Measurements from ENCODE around the gene STIMATE.
A peak's percentile ranks its signal among the peaks of the same experiment; 100 is the strongest.

The STIMATE gene

GRCh38 chr3:52897130-52898122, at the start of gene STIMATE:
Gene STIMATE, minus strand, starts transcription at chr3:52897548. Its CDS starts 98 bp downstream, at chr3:52897450.
- peak; percentile 90 for DNase-seq (ENCODE audit: low spot score)

GRCh38 chr3:52939600-52939999, 42.3 kb upstream of the STIMATE start:
- DNase-seq (ENCODE audit: low spot score): no peak

- no peak for DNase-seq (ENCODE audit: low spot score)
Measured at GRCh38 chr3:52934630-52935530, 37.5 kb upstream of the STIMATE start.

DNA sequence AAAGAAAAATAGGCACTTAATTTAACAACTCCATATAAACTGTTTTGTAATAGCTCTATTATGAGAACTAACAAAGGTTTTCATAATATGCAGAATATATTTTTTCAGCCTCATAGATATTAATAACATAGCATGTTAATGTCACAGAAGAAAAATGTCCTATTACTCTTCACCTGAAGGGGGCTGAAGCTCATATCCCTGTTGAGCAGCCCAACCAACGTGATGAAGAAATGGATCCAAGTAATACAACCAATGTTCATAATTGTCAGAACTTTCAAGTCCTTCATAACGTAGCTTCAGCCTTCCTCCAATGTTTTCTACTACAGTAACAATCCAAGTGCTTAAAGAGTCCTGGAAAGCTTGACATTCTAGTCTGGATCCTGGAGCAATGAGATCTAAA, 34.5 kb upstream of the STIMATE start:
- no peak for DNase-seq (ENCODE audit: low spot score)

- DNase-seq (ENCODE audit: low spot score): no peak
Measured at GRCh38 chr3:52931328-52931727, 34.0 kb upstream of the STIMATE start.

DNA sequence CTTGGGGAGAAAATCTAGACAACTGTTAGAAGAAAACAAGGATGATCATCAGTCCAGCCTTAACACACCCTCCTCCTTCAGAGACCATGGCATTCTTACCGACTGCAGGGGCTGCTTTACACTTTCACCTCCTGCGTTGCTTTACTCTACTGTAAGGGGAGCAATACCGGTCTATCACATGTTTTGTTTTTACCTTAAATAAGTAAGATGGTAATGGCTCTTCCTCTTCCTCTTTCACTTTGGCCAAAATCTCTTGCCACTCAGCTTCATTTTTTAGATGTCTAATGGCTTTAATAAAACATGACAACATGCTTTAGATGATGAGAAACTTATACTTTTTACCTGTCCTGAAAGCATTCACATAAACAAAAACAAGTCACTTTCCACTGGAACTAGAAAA, 33.4 kb upstream of the STIMATE start:
- DNase-seq (ENCODE audit: low spot score): no peak

- no peak for DNase-seq (ENCODE audit: low spot score)
Measured at GRCh38 chr3:52926554-52926953, 29.2 kb upstream of the STIMATE start.

DNA sequence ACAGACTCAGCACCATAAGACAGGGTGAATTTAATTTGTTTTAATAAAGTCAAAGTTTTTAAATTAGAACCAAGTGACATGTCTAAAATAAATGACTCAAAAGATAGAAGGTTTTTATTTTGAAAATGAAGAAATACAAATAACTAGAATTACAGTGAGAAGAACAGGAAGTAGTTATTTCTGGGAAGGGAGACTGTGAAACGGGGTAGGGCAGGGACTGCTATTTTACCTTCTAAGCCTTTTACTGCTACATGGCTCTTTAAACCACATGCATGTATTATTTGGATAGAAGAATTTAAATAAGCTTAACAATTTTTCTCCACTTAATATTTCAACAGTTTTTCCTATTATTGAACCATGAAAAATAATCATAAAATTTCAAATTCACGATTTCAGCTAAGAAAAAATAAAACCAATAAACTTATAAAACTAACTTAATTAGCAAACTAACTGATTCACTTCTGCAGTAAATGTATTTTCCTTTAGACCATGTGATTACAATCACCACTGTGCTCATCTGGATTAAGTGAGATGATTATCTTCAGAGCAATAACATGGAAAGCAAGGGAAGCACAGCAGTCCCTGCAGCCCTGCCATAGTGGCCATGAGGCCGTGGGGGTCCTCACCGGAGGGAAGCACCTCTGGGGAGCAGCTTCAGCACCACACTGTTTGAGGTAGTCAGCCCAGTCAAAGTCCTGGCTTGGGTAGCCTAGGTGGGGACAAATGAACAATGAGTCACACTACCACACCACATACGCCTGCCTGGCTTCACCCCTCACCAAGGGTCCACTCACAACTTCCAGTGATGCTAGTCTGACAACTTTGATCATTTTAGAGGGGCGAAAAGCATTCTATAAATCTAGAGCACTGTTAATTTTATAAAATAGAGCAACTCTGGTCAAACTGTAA, 28.3 kb upstream of the STIMATE start:
- no peak for DNase-seq (ENCODE audit: low spot score)

- no peak for DNase-seq (ENCODE audit: low spot score)
Measured at GRCh38 chr3:52923963-52924362, 26.6 kb upstream of the STIMATE start.

DNA sequence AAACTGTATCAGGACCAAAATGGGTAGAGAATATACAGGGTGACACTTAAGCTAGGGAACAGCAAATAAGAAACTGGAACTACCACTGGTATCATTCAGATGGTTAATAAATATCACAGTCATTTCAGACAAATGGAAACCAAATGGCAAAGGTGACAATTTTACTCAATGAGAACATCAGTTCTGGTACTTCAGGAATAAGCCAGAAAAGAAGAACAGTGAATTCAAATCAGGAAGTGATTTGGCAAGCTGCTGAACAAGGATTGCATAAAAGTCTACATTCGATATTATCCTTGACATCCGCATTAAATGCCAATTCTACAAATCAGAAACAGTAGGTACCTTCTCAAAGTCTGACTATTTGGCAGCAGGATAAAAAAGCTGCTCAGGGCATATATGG, 23.5 kb upstream of the STIMATE start:
- DNase-seq (ENCODE audit: low spot score): no peak

GRCh38 chr3:52917044-52917443, 19.7 kb upstream of the STIMATE start:
- DNase-seq (ENCODE audit: low spot score): no peak

GRCh38 chr3:52915294-52915693, 17.9 kb upstream of the STIMATE start:
- DNase-seq (ENCODE audit: low spot score): no peak

DNA sequence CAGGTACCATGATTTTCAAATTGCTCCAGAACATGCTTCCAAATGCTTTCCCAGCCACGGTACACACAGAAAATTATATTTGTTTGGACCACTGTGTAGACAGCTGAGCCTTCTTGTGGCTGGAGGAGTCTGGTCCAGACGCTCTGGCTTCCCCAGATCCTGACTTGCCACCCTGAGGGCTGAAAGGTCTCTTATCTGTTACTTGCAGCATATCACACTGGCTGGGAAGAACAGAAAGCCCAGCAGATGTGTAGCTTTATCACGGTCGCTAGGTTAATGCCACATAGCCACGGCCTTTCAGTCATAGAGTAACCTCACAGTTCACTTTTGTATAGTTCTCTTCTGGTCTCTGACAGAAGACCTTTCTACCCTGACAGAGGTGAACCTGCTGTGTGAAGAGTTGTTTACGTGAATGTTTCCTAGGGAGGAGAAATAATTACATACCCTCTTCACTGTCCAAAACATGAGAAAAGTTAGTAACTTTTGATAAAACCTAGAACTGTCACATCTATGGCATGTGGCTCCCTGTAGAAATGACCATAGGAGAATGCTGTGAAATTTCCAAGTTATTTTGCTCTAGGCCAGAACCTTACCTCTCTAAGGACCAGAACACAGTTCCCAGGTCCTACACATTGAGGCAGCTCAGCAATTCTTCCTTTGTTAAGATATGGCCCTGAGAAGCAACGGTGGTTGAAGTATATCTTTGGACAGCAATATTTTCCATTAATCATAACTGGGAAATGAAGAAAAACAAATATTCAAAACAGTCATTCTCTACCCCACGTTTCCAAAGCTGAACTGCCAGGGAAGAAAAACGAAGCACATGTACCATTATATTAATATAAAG, 15.8 kb upstream of the STIMATE start:
- no peak for DNase-seq (ENCODE audit: low spot score)

DNA sequence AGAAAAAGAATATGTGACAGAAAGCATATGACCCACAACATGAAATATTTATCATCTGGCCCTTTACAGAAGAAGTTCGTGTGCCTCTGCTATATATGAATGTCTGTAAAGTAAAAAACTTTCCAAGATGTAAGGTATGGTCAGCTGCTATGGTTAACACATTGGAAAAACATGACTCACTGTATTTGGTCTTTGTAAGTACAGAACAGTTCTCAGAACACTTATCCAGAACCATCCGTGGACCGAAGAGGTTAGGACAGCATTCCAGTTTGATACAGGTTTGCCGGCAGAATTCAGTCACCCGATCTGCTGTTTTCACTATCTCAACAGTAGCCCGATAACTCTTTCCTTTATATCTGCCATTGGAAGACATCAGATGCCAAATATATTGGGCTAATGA, 13.5 kb upstream of the STIMATE start:
- DNase-seq (ENCODE audit: low spot score): no peak

DNA sequence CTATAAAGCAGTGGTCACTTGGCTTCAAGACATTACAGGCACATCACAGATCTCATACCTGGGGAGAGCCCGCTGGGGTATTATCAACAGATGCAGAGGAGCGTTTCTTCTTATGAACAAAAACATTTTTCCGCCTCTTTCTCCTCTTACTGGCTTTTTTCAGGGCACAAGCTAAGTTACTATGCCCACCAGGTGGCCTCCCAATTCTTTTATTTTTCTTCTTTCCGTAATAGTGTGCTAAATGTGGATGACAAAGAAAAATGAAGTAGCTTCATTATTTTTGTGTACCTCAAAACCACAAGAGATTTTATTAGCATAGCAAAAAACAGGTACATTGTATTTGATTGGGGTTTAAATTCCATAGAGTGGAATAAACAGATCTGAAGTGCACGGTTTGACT, 10.1 kb upstream of the STIMATE start:
- DNase-seq (ENCODE audit: low spot score): no peak

GRCh38 chr3:52904552-52904951, 7.2 kb upstream of the STIMATE start:
- DNase-seq (ENCODE audit: low spot score): no peak

- no peak for DNase-seq (ENCODE audit: low spot score)
Measured at GRCh38 chr3:52904000-52904399, 6.7 kb upstream of the STIMATE start.

GRCh38 chr3:52896613-52897012, 735 bp downstream of the STIMATE start:
- DNase-seq (ENCODE audit: low spot score): no peak

DNA sequence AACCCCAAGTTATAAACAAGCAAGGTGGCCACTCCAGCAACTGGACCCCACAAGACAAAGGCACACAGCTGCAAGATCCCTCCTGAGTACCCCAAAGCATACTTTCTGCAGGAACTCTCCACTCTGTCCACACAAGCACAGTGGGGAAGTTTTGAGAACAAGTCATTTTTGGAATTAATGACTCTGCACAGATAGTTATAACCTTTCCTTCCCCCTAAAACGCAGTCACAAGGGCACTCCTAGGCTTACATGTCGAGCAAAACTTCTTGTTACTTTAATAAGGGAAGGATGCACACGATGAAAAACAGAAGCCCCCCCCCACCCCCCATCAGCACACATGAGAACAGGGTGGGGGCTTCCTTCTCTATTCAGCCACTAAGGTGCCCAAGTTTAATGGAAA, 1.2 kb downstream of the STIMATE start:
- no peak for DNase-seq (ENCODE audit: low spot score)

- DNase-seq (ENCODE audit: low spot score): no peak
Measured at GRCh38 chr3:52895418-52895817, 1.9 kb downstream of the STIMATE start.

- no peak for DNase-seq (ENCODE audit: low spot score)
Measured at GRCh38 chr3:52894756-52895155, 2.6 kb downstream of the STIMATE start.
